Stomach smooth muscle (tissue), 2 donors: ENCODE measurements around the gene CIBAR2.

Experiments
- H3K27ac ChIP-seq: one replicate; pipeline ENCODE4 v1.7.0; 2013; ENCODE audit warnings: mild to moderate bottlenecking, low read length, inconsistent platforms
- H3K27me3 ChIP-seq, 2 donors: one replicate each; pipeline ENCODE4 v1.7.0; 2013; ENCODE audit warnings: low read length in 2 of 2; ENCODE audit not compliant: insufficient read depth in 2 of 2, control insufficient read depth in 1 of 2
- H3K36me3 ChIP-seq, 2 donors: one replicate each; pipeline ENCODE4 v1.7.0; 2013; ENCODE audit warnings: low read length in 2 of 2; ENCODE audit not compliant: control insufficient read depth in 2 of 2, insufficient read depth in 2 of 2
- H3K4me1 ChIP-seq: one replicate; pipeline ENCODE4 v1.7.0; 2013; ENCODE audit warnings: low read length; ENCODE audit not compliant: control insufficient read depth, insufficient read depth
- H3K4me3 ChIP-seq, 2 donors: one replicate each; pipeline ENCODE4 v1.7.0; 2013; ENCODE audit warnings: low read length in 2 of 2
- H3K9ac ChIP-seq, 2 donors: one replicate each; pipeline ENCODE4 v1.7.0; 2013; ENCODE audit warnings: low read length in 2 of 2, mild to moderate bottlenecking in 1 of 2
- H3K9me3 ChIP-seq, 2 donors: one replicate each; pipeline ENCODE4 v1.7.0; 2013; ENCODE audit warnings: low read length in 2 of 2; ENCODE audit not compliant: control insufficient read depth in 2 of 2
- donor health status: healthy.
- donor health status: Pancreatic carcinoma.

CIBAR2 gene

GRCh38 chr16:85089525-85089924 is 22.7 kb downstream of the CIBAR2 start:
- Histone ChIP-seq H3K27me3 (no peaks in the 10 kb centered on the region), H3K36me3 (peaks cover 6 to 10% of the 10 kb centered on the region in 2 donors), H3K9ac (no peak overlapping the region), H3K4me1 (peaks cover 15% of the 10 kb centered on the region), H3K4me3 (no peak overlapping the region), H3K9me3 (no peaks in the 10 kb centered on the region), H3K27ac (no peak overlapping the region)

DNA sequence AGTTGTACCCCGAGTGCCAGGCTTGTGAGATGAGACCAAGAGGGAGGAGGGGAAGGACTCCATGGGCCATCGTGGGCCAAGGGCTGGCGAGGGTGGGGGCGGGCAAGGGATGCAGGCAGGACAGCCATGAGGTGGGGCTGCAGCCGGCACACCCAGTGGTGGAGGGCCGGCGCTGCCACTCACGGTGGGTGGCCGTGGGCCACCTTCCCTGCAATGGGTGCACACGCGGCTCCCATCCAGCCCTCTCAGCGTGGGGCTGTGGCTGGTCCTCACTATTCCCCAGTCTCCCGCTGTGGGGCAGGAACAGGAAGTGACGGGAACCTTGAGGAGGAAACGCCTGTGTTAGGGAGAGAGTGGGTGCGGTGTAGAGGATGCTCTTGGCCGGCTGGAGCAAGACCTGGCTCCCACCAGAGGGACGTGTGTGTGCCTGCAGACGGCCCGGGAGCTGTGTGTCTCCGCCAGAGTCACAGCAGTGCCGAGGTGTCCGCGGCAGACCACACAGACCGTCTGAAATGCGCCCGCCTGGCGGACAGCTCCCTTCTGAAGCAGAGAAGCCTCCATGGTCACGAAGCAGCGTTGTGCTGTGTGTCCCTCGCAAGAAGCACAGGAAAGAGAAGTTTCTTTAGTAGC is 23.6 kb downstream of the CIBAR2 start:
- H3K4me1 ChIP-seq, result peaks cover 15% of the 10 kb centered on the region
- H3K36me3 ChIP-seq, result peaks cover 6 to 10% of the 10 kb centered on the region in 2 donors
- no peaks in the 10 kb centered on the region for H3K27me3 ChIP-seq
- no peak overlapping the region for H3K27ac ChIP-seq
- H3K9me3 ChIP-seq, result no peaks in the 10 kb centered on the region
- no peak overlapping the region for H3K4me3 ChIP-seq
- no peak overlapping the region for H3K9ac ChIP-seq

DNA sequence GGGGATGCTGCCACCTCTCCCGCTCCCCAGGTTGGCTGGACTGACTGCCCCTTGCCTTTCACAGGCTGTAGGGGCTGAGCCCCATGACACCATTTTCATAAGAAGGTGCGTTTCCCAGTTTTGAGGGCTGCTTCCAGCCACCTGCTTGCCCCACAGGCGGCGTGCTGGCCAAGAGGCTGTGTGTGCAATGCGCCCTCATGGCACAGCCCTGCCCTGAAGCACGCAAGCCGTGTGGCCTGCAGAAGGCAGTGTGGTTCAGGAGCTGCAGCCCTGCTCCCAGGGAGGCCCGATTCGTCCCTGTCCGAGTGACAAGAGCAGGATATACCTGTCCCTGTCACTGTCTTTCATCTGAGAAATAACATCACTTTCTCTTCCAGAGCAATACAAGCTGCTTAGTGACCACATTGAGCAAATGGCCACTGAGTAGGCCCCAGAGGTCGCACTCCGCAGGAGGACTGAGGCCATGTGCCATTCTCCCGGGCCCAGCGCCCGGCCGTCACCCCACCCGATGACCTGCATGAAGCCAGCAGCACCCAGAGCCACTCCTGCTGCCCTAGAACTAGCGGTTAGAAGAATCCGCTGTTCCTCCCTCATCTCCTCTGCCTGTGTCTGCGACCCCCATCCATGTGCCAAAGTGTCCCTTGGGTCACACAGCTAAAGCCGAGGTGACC is 24.2 kb downstream of the CIBAR2 start:
- Histone ChIP-seq H3K4me1 (peaks cover 15% of the 10 kb centered on the region), H3K27me3 (no peaks in the 10 kb centered on the region), H3K36me3 (peaks cover 6 to 10% of the 10 kb centered on the region in 2 donors), H3K9me3 (no peaks in the 10 kb centered on the region), H3K9ac (no peak overlapping the region), H3K27ac (no peak overlapping the region), H3K4me3 (no peak overlapping the region)

DNA sequence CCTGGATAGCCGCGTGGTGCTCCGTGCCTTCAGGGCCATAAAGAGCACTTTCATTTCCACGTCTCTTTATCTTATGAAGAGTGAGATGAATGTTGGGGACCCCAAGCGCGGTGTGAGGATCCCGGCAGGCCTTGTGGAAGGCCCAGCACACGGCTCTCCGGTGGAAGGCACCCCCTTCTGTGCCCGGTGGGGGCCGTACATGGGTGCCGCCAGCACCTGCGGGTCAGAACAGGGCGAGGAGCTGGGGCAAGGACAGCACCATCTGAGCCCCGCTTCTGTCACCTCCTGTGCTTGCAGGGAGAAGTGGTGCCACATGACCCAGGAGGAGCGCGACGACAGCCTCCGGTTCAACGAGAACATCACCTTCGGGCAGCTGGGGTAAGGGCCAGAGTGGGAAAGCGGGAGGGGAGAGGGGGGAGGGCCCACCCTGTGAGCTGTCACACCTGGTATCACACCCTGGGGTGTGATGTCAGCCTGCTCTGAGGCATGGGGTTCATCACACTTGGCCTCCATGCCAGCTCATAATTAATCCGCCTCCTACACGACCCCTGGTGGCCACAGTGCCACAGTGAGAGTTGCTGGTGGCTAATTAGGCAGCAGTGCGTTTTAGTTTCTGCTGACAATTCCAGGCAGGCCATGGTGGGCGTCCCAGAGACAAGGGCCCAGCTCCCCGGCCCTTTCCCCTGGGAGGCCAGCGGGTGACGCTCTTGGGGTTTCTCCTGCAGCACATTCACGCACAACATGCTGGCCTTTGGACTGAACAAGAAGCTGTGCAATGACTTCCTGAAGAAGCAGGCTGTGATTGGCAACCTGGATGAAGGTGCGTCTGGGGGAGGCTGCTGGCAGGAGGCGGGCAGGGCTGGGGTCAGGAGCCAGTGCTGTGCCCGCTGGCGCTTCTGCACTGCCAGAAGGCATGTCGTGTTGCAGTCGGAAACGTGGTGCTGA is 25.7 kb downstream of the CIBAR2 start:
- Histone ChIP-seq H3K36me3 (peaks cover 6 to 10% of the 10 kb centered on the region in 2 donors), H3K4me1 (peaks cover 15% of the 10 kb centered on the region), H3K27ac (no peak overlapping the region)

DNA sequence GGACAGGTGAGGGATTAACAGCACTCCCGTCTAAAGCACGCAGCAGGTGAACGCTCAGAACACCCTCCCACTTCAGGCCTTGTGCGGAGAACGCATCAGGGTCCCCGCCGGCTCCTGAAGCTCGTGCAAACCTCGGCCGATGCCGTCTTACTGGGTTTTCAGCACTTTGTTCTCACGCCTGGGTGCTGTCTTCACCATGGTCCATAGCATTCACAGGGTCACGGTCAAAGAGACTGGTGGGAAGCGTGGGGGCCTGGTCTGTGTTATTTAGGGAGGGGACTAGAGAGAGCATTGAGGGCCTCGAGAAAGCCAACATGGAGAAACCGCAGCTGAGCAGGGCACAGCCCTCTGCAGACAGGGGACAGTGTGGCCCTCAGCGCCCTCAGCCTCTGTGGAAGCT is 26.6 kb downstream of the CIBAR2 start:
- Histone ChIP-seq H3K4me3 (no peak overlapping the region), H3K36me3 (peaks cover 10 to 12% of the 10 kb centered on the region in 2 donors), H3K9me3 (no peaks in the 10 kb centered on the region), H3K9ac (no peak overlapping the region), H3K4me1 (peaks cover 10% of the 10 kb centered on the region), H3K27ac (no peak overlapping the region), H3K27me3 (no peaks in the 10 kb centered on the region)

More for the DNA sequence above, 25.7 kb downstream of the CIBAR2 start:
- Histone ChIP-seq H3K9ac (no peak overlapping the region), H3K27me3 (no peaks in the 10 kb centered on the region), H3K9me3 (no peaks in the 10 kb centered on the region), H3K4me3 (no peak overlapping the region)

- Histone ChIP-seq H3K4me3 (no peak overlapping the region), H3K4me1 (peaks cover 9% of the 10 kb centered on the region), H3K36me3 (peaks cover 10 to 12% of the 10 kb centered on the region in 2 donors), H3K9ac (no peak overlapping the region), H3K9me3 (no peaks in the 10 kb centered on the region), H3K27me3 (no peaks in the 10 kb centered on the region), H3K27ac (no peak overlapping the region)
These were observed 27.3 kb downstream of the CIBAR2 start for GRCh38 chr16:85084841-85085510.

- no peak overlapping the region for H3K9ac ChIP-seq
- H3K27ac ChIP-seq, result no peak overlapping the region
- no peaks in the 10 kb centered on the region for H3K4me1 ChIP-seq
- H3K36me3 ChIP-seq, result peaks cover 15 to 22% of the 10 kb centered on the region in 2 donors
- no peaks in the 10 kb centered on the region for H3K27me3 ChIP-seq
- H3K9me3 ChIP-seq, result no peaks in the 10 kb centered on the region
- no peak overlapping the region for H3K4me3 ChIP-seq
These were observed 29.1 kb downstream of the CIBAR2 start for GRCh38 chr16:85083051-85083639.

GRCh38 chr16:85082173-85083050 is 29.9 kb downstream of the CIBAR2 start:
- Histone ChIP-seq H3K4me3 (no peak overlapping the region), H3K27me3 (no peaks in the 10 kb centered on the region), H3K36me3 (peaks cover 15 to 21% of the 10 kb centered on the region in 2 donors), H3K4me1 (no peaks in the 10 kb centered on the region), H3K27ac (no peak overlapping the region), H3K9me3 (no peaks in the 10 kb centered on the region), H3K9ac (no peak overlapping the region)

DNA sequence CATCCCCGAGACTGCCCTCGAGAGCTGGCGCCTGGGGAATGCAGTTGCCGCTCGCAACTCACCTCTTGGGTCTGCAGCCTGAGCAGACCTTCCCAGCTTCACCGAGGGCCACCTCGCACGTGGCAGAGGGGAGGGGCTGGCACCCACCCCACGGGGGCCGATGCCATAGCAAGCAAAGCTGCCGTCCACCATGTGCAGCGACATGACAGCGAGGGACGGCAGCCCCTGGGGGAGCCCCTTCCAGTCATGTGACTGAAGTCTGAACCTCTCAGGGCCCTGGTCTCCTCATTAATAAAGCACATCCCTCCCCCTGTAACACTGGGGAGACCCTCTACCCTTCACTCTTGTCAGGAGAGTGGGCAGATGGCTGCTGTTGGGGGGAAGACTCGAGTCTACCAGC is 30.5 kb downstream of the CIBAR2 start:
- Histone ChIP-seq H3K4me3 (no peak overlapping the region), H3K27me3 (no peaks in the 10 kb centered on the region), H3K9ac (no peak overlapping the region), H3K9me3 (no peaks in the 10 kb centered on the region), H3K4me1 (no peaks in the 10 kb centered on the region), H3K36me3 (peaks cover 15 to 21% of the 10 kb centered on the region in 2 donors), H3K27ac (no peak overlapping the region)
